A549 (cell line): Measurements from ENCODE around the gene MX2.

ENCODE experiments used
- CEBPB ChIP-seq, 2 experiments: fragments of >200 bp in 1 of 2; sonication (Bioruptor Twin) in 1 of 2; formaldehyde crosslinking in 1 of 2; IDR thresholded peaks; 2 replicates each; pipeline ENCODE4 v1.6.1; 2012 to 2016
- CTCF ChIP-seq: fragments of >200 bp; sonication (Bioruptor Twin); formaldehyde crosslinking; IDR thresholded peaks from 3 replicates; pipeline ENCODE4 v1.5.1; 2016
- ELK1 ChIP-seq: fragments of 150-350 bp; IDR thresholded peaks from 2 replicates; pipeline ENCODE4 v1.6.1; 2014; ENCODE audit warnings: low read depth, mild to moderate bottlenecking, low read length
- ESRRA ChIP-seq: fragments of 150-350 bp; IDR thresholded peaks from 2 replicates; pipeline ENCODE4 v1.6.1; 2014; ENCODE audit warnings: mild to moderate bottlenecking, low read length, borderline replicate concordance
- KDM5A ChIP-seq: fragments of 200-600 bp; sonication (generic); IDR thresholded peaks from 2 replicates; pipeline ENCODE4 v1.6.1; 2016; ENCODE audit warnings: antibody characterized with exemption, mild to moderate bottlenecking
- MAZ ChIP-seq: fragments of 150-350 bp; IDR thresholded peaks from 2 replicates; pipeline ENCODE4 v1.6.1; 2014; ENCODE audit warnings: antibody characterized with exemption, low read depth, low read length, borderline replicate concordance
- POLR2A ChIP-seq: IDR thresholded peaks from 2 replicates; pipeline ENCODE4 v1.6.1; 2012; ENCODE audit warnings: mild to moderate bottlenecking, low read length
- REST ChIP-seq: fragments of 200-600 bp; sonication (generic); IDR thresholded peaks from 2 replicates; pipeline ENCODE4 v1.6.1; 2016; ENCODE audit warnings: antibody characterized with exemption, mild to moderate bottlenecking, moderate library complexity
- RFX5 ChIP-seq: fragments of 450-650 bp; IDR thresholded peaks from 2 replicates; pipeline ENCODE4 v1.7.1; 2014; ENCODE audit warnings: antibody characterized with exemption, mild to moderate bottlenecking, moderate library complexity
- SREBF2 ChIP-seq: fragments of 450-650 bp; IDR thresholded peaks from 2 replicates; pipeline ENCODE4 v1.6.1; 2014; ENCODE audit warnings: mild to moderate bottlenecking, moderate library complexity

- TF ChIP-seq ESRRA, result no peak
- TF ChIP-seq ELK1, result no peak
- TF ChIP-seq MAZ, result no peak
- no peak for TF ChIP-seq CTCF
- TF ChIP-seq CEBPB (IDR thresholded peaks at IDR 0.05), result no peak
- TF ChIP-seq REST, result no peak
- no peak for TF ChIP-seq KDM5A
- TF ChIP-seq POLR2A, result no peak
- no peak for TF ChIP-seq RFX5
- no peak for TF ChIP-seq SREBF2
These were observed 12.4 kb downstream of the MX2 start for GRCh38 chr21:41374177-41374712.
